HEK293T (cell line): ENCODE data around the gene CLMP.
"Not testable (repeated sequence)": the region's sequence is repeated elsewhere in the genome, so short reads cannot be mapped to it uniquely, and the experiment has no call there.

ENCODE experiments used
- CTCF ChIA-PET: fragments of 350-600 bp; formaldehyde crosslinking; extraction: SDS; loops from one replicate; lab custom pipeline; 2021; ENCODE audit warnings: antibody characterized with exemption, inconsistent platforms; lab: Yijun Ruan, JAX
- POLR2A ChIA-PET: fragments of 350-600 bp; formaldehyde crosslinking; extraction: SDS; loops from one replicate; lab custom pipeline; 2020; ENCODE audit warnings: antibody characterized with exemption, inconsistent platforms; lab: Yijun Ruan, JAX
- DNase-seq: peaks from one replicate; pipeline ENCODE4 v3.0.0; 2012; ENCODE audit warnings: mixed read lengths; ENCODE audit errors: extremely low spot score
- ARNT ChIP-seq: fragments of 450-650 bp; IDR thresholded peaks from 2 replicates; pipeline ENCODE4 v1.6.1; 2017; ENCODE audit warnings: mild to moderate bottlenecking
- BHLHE40 ChIP-seq: fragments of 450-650 bp; IDR thresholded peaks from 2 replicates; pipeline ENCODE4 v1.6.1; 2016; ENCODE audit warnings: mild to moderate bottlenecking, moderate library complexity, borderline replicate concordance
- CTBP1 ChIP-seq: fragments of 450-650 bp; IDR thresholded peaks from 2 replicates; pipeline ENCODE4 v1.6.1; 2016; ENCODE audit warnings: borderline replicate concordance
- ELF4 ChIP-seq: fragments of 450-650 bp; IDR thresholded peaks from 2 replicates; pipeline ENCODE4 v1.6.1; 2017; ENCODE audit warnings: antibody characterized with exemption
- FOXA1 ChIP-seq: fragments of 450-650 bp; IDR thresholded peaks from 2 replicates; pipeline ENCODE4 v1.6.1; 2016; ENCODE audit warnings: mild to moderate bottlenecking
- FOXK2 ChIP-seq: fragments of 450-650 bp; IDR thresholded peaks from 2 replicates; pipeline ENCODE4 v1.6.1; 2016; ENCODE audit warnings: mild to moderate bottlenecking
- FOXM1 ChIP-seq: fragments of 450-650 bp; IDR thresholded peaks from 2 replicates; pipeline ENCODE4 v1.6.1; 2017; ENCODE audit warnings: mild to moderate bottlenecking, borderline replicate concordance
- HDGF ChIP-seq: fragments of 450-650 bp; IDR thresholded peaks from 2 replicates; pipeline ENCODE4 v1.6.1; 2017; ENCODE audit warnings: antibody characterized with exemption, borderline replicate concordance
- L3MBTL2 ChIP-seq: fragments of 450-650 bp; conservative IDR thresholded peaks from 2 replicates; pipeline ENCODE4 v1.6.1; 2016; ENCODE audit warnings: mild to moderate bottlenecking
- LEF1 ChIP-seq: fragments of 450-650 bp; IDR thresholded peaks from 2 replicates; pipeline ENCODE4 v1.6.1; 2017; ENCODE audit warnings: mild to moderate bottlenecking, borderline replicate concordance
- NFRKB ChIP-seq: fragments of 450-650 bp; IDR thresholded peaks from 2 replicates; pipeline ENCODE4 v1.6.1; 2016; ENCODE audit warnings: mild to moderate bottlenecking, moderate library complexity
- PKNOX1 ChIP-seq: fragments of 450-650 bp; IDR thresholded peaks from 2 replicates; pipeline ENCODE4 v1.6.1; 2016
- SP1 ChIP-seq: fragments of 450-650 bp; IDR thresholded peaks from 2 replicates; pipeline ENCODE4 v1.6.1; 2017
- SUZ12 ChIP-seq: fragments of 450-650 bp; IDR thresholded peaks from 2 replicates; pipeline ENCODE4 v1.6.1; 2016; ENCODE audit warnings: mild to moderate bottlenecking
- TARDBP ChIP-seq: fragments of 450-650 bp; IDR thresholded peaks from 2 replicates; pipeline ENCODE4 v1.6.1; 2016
- ZNF384 ChIP-seq: fragments of 450-650 bp; IDR thresholded peaks from 2 replicates; pipeline ENCODE4 v1.6.1; 2016

Gene CLMP

GRCh38 chr11:123139206-123139605 lies 55.8 kb downstream of the CLMP start:
- TF ChIP-seq ZNF384 (no peak), SP1 (no peak), SUZ12 (no peak), ELF4 (no peak), BHLHE40 (no peak), PKNOX1 (no peak), HDGF (no peak), FOXK2 (no peak), TARDBP (no peak), FOXM1 (no peak), FOXA1 (no peak)
- CTCF ChIA-PET: interaction anchor here (0.6 kb wide), 1 partner anchor 1891 kb away, joined by 3 read pairs; no protein-coding TSS in a partner anchor
- DNase-seq: no peak
- POLR2A ChIA-PET: no interaction called here

- no peak for DNase-seq
- ChIA-PET CTCF (no interaction called here), POLR2A (no interaction called here)
- no peak for TF ChIP-seq ARNT
- no peak for TF ChIP-seq CTBP1
- no peak for TF ChIP-seq ELF4
- TF ChIP-seq FOXA1: no peak
- no peak for TF ChIP-seq TARDBP
- no peak for TF ChIP-seq SUZ12
- no peak for TF ChIP-seq HDGF
- no peak for TF ChIP-seq FOXK2
- TF ChIP-seq ZNF384: no peak
- no peak for TF ChIP-seq SP1
- no peak for TF ChIP-seq LEF1
- no peak for TF ChIP-seq L3MBTL2
- TF ChIP-seq BHLHE40: no peak
Observed at GRCh38 chr11:123137431-123138224, 57.4 kb downstream of the CLMP start.

GRCh38 chr11:123135863-123136446 lies 59.1 kb downstream of the CLMP start:
- CTCF ChIA-PET: no interaction called here
- TF ChIP-seq SP1 (no peak), NFRKB (no peak), FOXK2 (no peak), LEF1 (no peak), PKNOX1 (no peak), ARNT (no peak), HDGF (no peak), SUZ12 (no peak), FOXM1 (no peak), BHLHE40 (no peak), L3MBTL2 (no peak), ELF4 (no peak), TARDBP (no peak)
- no peak for DNase-seq
- POLR2A ChIA-PET: no interaction called here

- no peak for DNase-seq
- TF ChIP-seq CTBP1 (no peak), TARDBP (no peak), PKNOX1 (no peak), FOXK2 (no peak), BHLHE40 (no peak), SP1 (no peak), FOXA1 (no peak), ARNT (no peak), ELF4 (no peak), FOXM1 (no peak), L3MBTL2 (no peak)
- ChIA-PET CTCF (no interaction called here), POLR2A (no interaction called here)
Observed at GRCh38 chr11:123132881-123133280, 62.2 kb downstream of the CLMP start.

- POLR2A ChIA-PET, DNase-seq, CTCF ChIA-PET: not testable (repeated sequence)
Observed at GRCh38 chr11:123132034-123132766, 62.8 kb downstream of the CLMP start.

- DNase-seq: no peak
- POLR2A ChIA-PET: no interaction called here
- no peak for TF ChIP-seq FOXK2
- TF ChIP-seq SP1: no peak
- TF ChIP-seq ELF4: no peak
- no peak for TF ChIP-seq HDGF
- TF ChIP-seq SUZ12: no peak
- TF ChIP-seq PKNOX1: no peak
- no peak for TF ChIP-seq ARNT
- TF ChIP-seq L3MBTL2: no peak
- TF ChIP-seq FOXA1: no peak
- TF ChIP-seq TARDBP: no peak
- no peak for TF ChIP-seq CTBP1
- TF ChIP-seq LEF1: no peak
- CTCF ChIA-PET: no interaction called here
Observed at GRCh38 chr11:123129920-123130319, 65.1 kb downstream of the CLMP start.
